Activated T-cell treated with anti-CD3 and anti-CD28 coated beads, Interleukin-2, amount 50 U/mL, for 4 hours (primary cell): ENCODE measurements around the gene TBC1D14. TPM values are rescaled to one million over a fixed set of nuclear protein-coding genes. Genes with fewer than 3 reads are reported as not detected.

Experiments
- ATAC-seq, 2 donors: fragments of 200-7000 bp; cut with Tn5 transposase; one replicate each; pipeline ENCODE4 v1.10.0; 2021
- DNase-seq: peaks from one replicate; pipeline ENCODE4 v3.0.0-alpha.2; 2020
- H3K27me3 Mint-ChIP-seq: one replicate; pipeline ENCODE4 v1.8.0; 2021; ENCODE audit warnings: low read depth, mixed read lengths
- H3K36me3 Mint-ChIP-seq: one replicate; pipeline ENCODE4 v1.8.0; 2022; ENCODE audit warnings: mixed read lengths; ENCODE audit not compliant: insufficient read depth
- H3K4me1 Mint-ChIP-seq: one replicate; pipeline ENCODE4 v1.8.0; 2021; ENCODE audit warnings: low read depth, mixed read lengths
- H3K4me3 Mint-ChIP-seq: one replicate; pipeline ENCODE4 v1.8.0; 2021; ENCODE audit warnings: mild to moderate bottlenecking, moderate library complexity, mixed read lengths
- H3K9me3 Mint-ChIP-seq: one replicate; pipeline ENCODE4 v1.8.0; 2021; ENCODE audit warnings: mixed read lengths
- total RNA-seq, 3 donors: library from RNA; stranded (reverse); gene quantifications; one replicate each; pipeline ENCODE4 v1.2.1, GENCODE V29; 2021

Gene TBC1D14
- total RNA-seq, 3 donors from 2014 or later = 39.8 to 45.7 (median 41.7) TPM

- no peak for ATAC-seq
- no peaks in the 10 kb centered on the region for H3K27me3 Mint-ChIP-seq
- no peaks in the 10 kb centered on the region for H3K9me3 Mint-ChIP-seq
- no peak overlapping the region for H3K4me3 Mint-ChIP-seq
- DNase-seq = no peak
- peaks cover 12% of the 10 kb centered on the region for H3K36me3 Mint-ChIP-seq
- no peaks in the 10 kb centered on the region for H3K4me1 Mint-ChIP-seq
Observed at GRCh38 chr4:7017446-7018048, 107.9 kb downstream of the TBC1D14 start.

DNA sequence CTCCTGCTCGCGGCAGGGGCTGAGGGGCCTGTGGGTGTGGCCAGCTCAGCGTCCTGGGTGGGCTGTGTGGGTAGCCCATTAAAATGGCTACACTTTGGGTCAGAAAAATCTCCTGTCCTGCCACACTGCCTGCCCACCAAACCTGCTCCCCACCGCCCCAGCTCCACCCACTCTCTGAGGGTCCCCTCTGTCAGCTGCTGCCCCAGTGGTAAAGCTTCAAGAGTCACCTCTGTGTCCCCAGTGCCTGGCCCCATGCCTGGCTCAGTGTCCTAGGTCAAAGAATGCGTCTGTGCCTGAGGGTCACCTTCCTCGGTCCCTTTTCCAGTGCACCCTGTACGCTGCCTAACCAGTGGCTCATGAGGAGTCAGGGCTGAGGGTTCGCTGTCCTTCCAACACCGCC lies 108.7 kb downstream of the TBC1D14 start:
- Mint-ChIP-seq H3K36me3 (peaks cover 9% of the 10 kb centered on the region), H3K4me3 (no peak overlapping the region), H3K9me3 (no peaks in the 10 kb centered on the region), H3K27me3 (no peaks in the 10 kb centered on the region), H3K4me1 (no peaks in the 10 kb centered on the region)
- DNase-seq (no peak), ATAC-seq (no peak)

- no peaks in the 10 kb centered on the region for H3K4me1 Mint-ChIP-seq
- no peak for DNase-seq
- H3K4me3 Mint-ChIP-seq = no peak overlapping the region
- H3K27me3 Mint-ChIP-seq = no peaks in the 10 kb centered on the region
- H3K9me3 Mint-ChIP-seq = no peaks in the 10 kb centered on the region
- H3K36me3 Mint-ChIP-seq = peaks cover 5% of the 10 kb centered on the region
- no peak for ATAC-seq
Observed at GRCh38 chr4:7019367-7019766, 109.7 kb downstream of the TBC1D14 start.

GRCh38 chr4:7020290-7020689 lies 110.7 kb downstream of the TBC1D14 start:
- Mint-ChIP-seq H3K9me3 (no peaks in the 10 kb centered on the region), H3K36me3 (peaks cover 4% of the 10 kb centered on the region), H3K4me1 (no peaks in the 10 kb centered on the region), H3K4me3 (no peak overlapping the region), H3K27me3 (no peaks in the 10 kb centered on the region)
- ATAC-seq (no peak), DNase-seq (no peak)

GRCh38 chr4:7020856-7021255 lies 111.2 kb downstream of the TBC1D14 start:
- no peak for ATAC-seq
- H3K4me1 Mint-ChIP-seq = no peaks in the 10 kb centered on the region
- no peak overlapping the region for H3K4me3 Mint-ChIP-seq
- DNase-seq = no peak
- H3K36me3 Mint-ChIP-seq = peaks cover 4% of the 10 kb centered on the region
- H3K27me3 Mint-ChIP-seq = no peaks in the 10 kb centered on the region
- H3K9me3 Mint-ChIP-seq = no peaks in the 10 kb centered on the region

DNA sequence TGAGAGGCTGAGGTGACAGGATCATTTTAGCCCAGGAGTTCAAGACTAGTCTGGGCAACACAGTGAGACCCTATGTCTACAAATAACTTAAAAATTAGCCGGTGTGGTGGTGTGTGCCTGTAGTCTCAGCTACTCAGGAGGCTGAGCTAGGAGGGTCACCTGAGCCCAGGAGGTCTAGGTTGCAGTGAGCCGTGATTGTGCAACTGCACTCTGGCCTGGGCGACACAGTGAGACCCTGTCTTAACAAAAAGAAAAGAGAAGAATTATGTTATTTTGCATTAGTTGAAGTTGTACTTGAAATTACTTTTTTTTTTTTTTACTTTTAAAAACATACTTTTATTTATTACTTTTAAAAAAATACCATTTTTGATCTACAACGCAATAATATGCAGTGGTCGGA lies 111.7 kb downstream of the TBC1D14 start:
- Mint-ChIP-seq H3K4me1 (no peaks in the 10 kb centered on the region), H3K9me3 (no peaks in the 10 kb centered on the region), H3K27me3 (no peaks in the 10 kb centered on the region), H3K36me3 (peaks cover 6% of the 10 kb centered on the region), H3K4me3 (no peak overlapping the region)
- no peak for DNase-seq
- ATAC-seq = no peak

DNA sequence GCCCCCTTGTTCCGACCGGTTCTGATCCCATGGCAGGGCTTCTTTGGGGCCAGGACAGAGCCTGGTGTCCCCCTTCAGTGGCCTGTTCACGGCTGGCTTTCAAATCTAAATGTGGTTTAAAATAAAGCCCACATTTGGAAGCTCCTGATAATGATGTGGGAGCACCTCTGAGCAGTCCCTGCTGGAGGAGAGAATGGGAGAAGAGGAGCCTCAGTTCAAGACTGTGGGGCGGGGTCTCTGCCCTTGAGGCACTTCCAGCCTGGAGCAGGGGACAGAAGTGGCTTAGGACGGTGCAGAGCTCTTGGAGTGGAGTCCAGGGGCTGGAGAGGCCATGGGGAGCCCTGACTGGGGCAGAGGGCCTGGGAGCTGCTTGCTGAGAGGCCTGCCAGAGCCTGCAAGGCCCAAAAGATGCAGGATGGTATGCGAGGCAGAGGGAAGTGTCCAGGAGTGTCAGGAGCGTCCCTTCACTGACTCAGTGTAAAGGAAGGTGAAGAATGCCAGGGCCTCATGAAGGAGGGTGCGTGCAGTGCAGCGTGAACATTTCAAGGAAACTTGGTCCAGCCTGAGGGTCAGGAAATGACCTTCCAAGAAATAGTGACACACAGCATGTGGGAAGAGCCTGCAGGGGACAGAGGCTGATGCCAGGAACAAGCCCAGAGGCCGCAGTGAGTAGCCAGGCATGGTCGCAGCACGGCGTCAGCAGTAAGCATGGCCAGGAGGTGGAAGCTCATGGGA lies 112.5 kb downstream of the TBC1D14 start:
- DNase-seq = no peak
- ATAC-seq = no peak
- H3K9me3 Mint-ChIP-seq = no peaks in the 10 kb centered on the region
- H3K4me3 Mint-ChIP-seq = no peak overlapping the region
- H3K27me3 Mint-ChIP-seq = no peaks in the 10 kb centered on the region
- no peaks in the 10 kb centered on the region for H3K4me1 Mint-ChIP-seq
- H3K36me3 Mint-ChIP-seq = peaks cover 7% of the 10 kb centered on the region

GRCh38 chr4:7023486-7023885 lies 113.9 kb downstream of the TBC1D14 start:
- Mint-ChIP-seq H3K4me3 (no peak overlapping the region), H3K9me3 (no peaks in the 10 kb centered on the region), H3K36me3 (peaks cover 9% of the 10 kb centered on the region), H3K4me1 (peaks cover 2% of the 10 kb centered on the region), H3K27me3 (no peaks in the 10 kb centered on the region)
- ATAC-seq (no peak), DNase-seq (no peak)

DNA sequence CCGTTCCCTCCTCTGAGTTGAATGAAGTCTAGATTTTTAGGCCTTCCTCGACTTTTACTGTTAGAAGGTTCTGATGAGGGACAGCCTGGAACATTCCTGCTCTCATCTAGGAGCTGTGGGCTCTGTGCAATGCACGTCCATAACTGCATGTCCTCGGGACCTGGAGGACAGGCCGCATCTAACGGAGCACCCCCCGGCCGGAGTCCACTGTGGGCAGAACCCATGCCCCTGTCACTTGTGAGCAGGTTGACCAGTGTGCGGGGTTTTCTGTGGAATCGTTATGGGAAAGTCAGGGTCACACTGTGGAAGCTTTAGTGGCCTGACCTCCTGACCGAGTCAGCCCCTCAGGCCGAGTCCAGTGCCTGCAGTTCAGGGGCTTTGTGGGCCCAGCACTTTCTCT lies 114.3 kb downstream of the TBC1D14 start:
- peaks cover 2% of the 10 kb centered on the region for H3K4me1 Mint-ChIP-seq
- H3K27me3 Mint-ChIP-seq = no peaks in the 10 kb centered on the region
- no peak overlapping the region for H3K4me3 Mint-ChIP-seq
- H3K9me3 Mint-ChIP-seq = no peaks in the 10 kb centered on the region
- H3K36me3 Mint-ChIP-seq = peaks cover 9% of the 10 kb centered on the region
- DNase-seq (no peak), ATAC-seq (no peak)

GRCh38 chr4:7024336-7024890 lies 114.8 kb downstream of the TBC1D14 start:
- no peaks in the 10 kb centered on the region for H3K27me3 Mint-ChIP-seq
- ATAC-seq (no peak), DNase-seq (no peak)
- peaks cover 11% of the 10 kb centered on the region for H3K36me3 Mint-ChIP-seq
- peaks cover 2% of the 10 kb centered on the region for H3K4me1 Mint-ChIP-seq
- H3K9me3 Mint-ChIP-seq = no peaks in the 10 kb centered on the region
- H3K4me3 Mint-ChIP-seq = no peak overlapping the region

DNA sequence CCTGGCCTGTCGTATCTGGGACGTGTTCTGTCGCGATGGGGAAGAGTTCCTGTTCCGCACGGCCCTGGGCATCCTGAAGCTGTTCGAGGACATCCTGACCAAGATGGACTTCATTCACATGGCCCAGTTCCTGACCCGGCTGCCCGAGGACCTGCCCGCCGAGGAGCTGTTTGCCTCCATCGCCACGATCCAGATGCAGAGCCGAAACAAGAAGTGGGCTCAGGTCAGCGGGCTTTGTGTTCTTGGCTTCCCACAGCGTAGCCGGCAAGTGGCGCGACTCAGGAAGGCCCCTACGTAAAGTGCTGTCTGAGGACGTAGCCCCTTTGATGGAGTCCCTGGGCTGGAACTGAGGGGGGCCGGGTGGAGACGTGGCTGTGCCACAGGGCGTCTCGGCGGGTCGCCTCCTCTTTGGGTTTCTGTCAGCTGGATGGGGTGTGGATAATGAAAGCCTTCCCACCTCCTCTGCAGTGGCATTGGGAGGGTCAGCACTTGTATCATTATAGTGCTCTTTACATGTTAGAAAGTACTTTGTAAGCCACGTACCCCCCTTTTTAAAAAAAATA lies 115.5 kb downstream of the TBC1D14 start:
- H3K9me3 Mint-ChIP-seq = no peaks in the 10 kb centered on the region
- H3K4me3 Mint-ChIP-seq = no peak overlapping the region
- H3K36me3 Mint-ChIP-seq = peaks cover 11% of the 10 kb centered on the region
- ATAC-seq = no peak
- H3K27me3 Mint-ChIP-seq = no peaks in the 10 kb centered on the region
- H3K4me1 Mint-ChIP-seq = peaks cover 2% of the 10 kb centered on the region
- no peak for DNase-seq

GRCh38 chr4:7026107-7026506 lies 116.5 kb downstream of the TBC1D14 start:
- no peaks in the 10 kb centered on the region for H3K9me3 Mint-ChIP-seq
- no peaks in the 10 kb centered on the region for H3K27me3 Mint-ChIP-seq
- ATAC-seq (no peak), DNase-seq (no peak)
- no peak overlapping the region for H3K4me3 Mint-ChIP-seq
- H3K4me1 Mint-ChIP-seq = peaks cover 2% of the 10 kb centered on the region
- peaks cover 18% of the 10 kb centered on the region for H3K36me3 Mint-ChIP-seq

DNA sequence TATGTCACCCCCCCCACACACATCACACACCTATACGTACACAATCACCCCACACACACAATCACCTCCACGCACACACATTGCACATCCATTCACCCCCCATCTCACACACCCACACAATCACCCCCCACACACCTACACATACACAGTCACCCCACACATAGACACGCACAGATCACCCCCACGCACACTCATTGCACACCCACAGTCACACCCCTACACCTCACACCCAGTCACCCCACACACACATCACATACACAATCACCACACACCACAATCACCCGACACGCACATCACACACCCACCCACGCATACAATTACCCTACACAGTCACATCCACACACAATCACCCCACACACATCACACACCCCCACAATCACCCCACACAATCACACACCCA lies 117.7 kb downstream of the TBC1D14 start:
- H3K4me1 Mint-ChIP-seq = peaks cover 2% of the 10 kb centered on the region
- H3K9me3 Mint-ChIP-seq = no peaks in the 10 kb centered on the region
- DNase-seq (no peak), ATAC-seq (no peak)
- no peaks in the 10 kb centered on the region for H3K27me3 Mint-ChIP-seq
- H3K4me3 Mint-ChIP-seq = no peak overlapping the region
- peaks cover 20% of the 10 kb centered on the region for H3K36me3 Mint-ChIP-seq

- Mint-ChIP-seq H3K27me3 (no peaks in the 10 kb centered on the region), H3K36me3 (peaks cover 20% of the 10 kb centered on the region), H3K9me3 (no peaks in the 10 kb centered on the region), H3K4me1 (peaks cover 2% of the 10 kb centered on the region), H3K4me3 (no peak overlapping the region)
- DNase-seq (no peak), ATAC-seq (no peak)
Observed at GRCh38 chr4:7027913-7028312, 118.3 kb downstream of the TBC1D14 start.

DNA sequence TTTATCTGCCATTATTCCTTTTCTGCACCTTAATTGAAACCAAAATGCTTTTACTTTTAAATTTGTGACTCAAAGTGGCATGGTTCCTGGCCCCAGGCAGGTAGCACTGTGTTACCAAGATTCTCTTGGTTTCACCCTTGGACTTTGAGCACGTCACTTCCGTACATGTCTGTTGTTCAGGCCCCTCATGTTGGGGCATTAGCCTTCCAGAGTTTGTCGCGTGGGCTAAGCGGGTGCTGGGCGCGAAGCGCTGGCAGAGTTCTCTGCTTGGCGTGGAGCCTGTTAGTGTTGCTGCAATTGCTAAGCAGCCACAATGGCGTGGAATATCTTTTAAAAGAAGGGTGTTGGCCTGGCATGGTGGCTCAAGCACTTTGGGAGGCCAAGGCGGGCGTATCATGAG lies 119.6 kb downstream of the TBC1D14 start:
- Mint-ChIP-seq H3K36me3 (peaks cover 20% of the 10 kb centered on the region), H3K4me3 (no peak overlapping the region), H3K9me3 (no peaks in the 10 kb centered on the region), H3K27me3 (no peaks in the 10 kb centered on the region), H3K4me1 (peaks cover 2% of the 10 kb centered on the region)
- DNase-seq (no peak), ATAC-seq (no peak)
